Stimulated activated CD4-positive, alpha-beta T cell treated with anti-CD3 and anti-CD28 coated beads, TNF-alpha, amount 100 ng/mL, for 24 hours (primary cell): ENCODE results near the gene INHA.

ENCODE experiments used
- DNase-seq, 3 experiments: peaks; one replicate each; pipeline ENCODE4 v3.0.0-alpha.2; 2020; ENCODE audit warnings: low read depth in 3 of 3

Gene INHA

GRCh38 chr2:219574484-219575311 is 2.6 kb downstream of the INHA start:
- DNase-seq = no peak

- no peak for DNase-seq
Measured at GRCh38 chr2:219575566-219576504, 3.7 kb downstream of the INHA start.

- no peak for DNase-seq
Measured at GRCh38 chr2:219576505-219577388, 4.6 kb downstream of the INHA start.

- no peak for DNase-seq
Measured at GRCh38 chr2:219578811-219579613, 6.9 kb downstream of the INHA start.

- no peak for DNase-seq
Measured at GRCh38 chr2:219581346-219581745, 9.2 kb downstream of the INHA start.

- no peak for DNase-seq
Measured at GRCh38 chr2:219591091-219591490, 19.0 kb downstream of the INHA start.

GRCh38 chr2:219592736-219593135 is 20.6 kb downstream of the INHA start:
- DNase-seq = no peak

- no peak for DNase-seq
Measured at GRCh38 chr2:219593154-219593553, 21.0 kb downstream of the INHA start.

- DNase-seq = no peak
Measured at GRCh38 chr2:219595256-219595655, 23.1 kb downstream of the INHA start.

- DNase-seq = no peak
Measured at GRCh38 chr2:219596954-219597551, 24.9 kb downstream of the INHA start.

GRCh38 chr2:219597552-219598307 is 25.6 kb downstream of the INHA start, which contains the start of gene STK11IP:
TSS of gene STK11IP (plus strand) at chr2:219597857. CDS start at chr2:219598120, 263 bp downstream.
- peak; percentile 80 to 90 (median 90) for DNase-seq

GRCh38 chr2:219598308-219599078 is 26.4 kb downstream of the INHA start:
- no peak for DNase-seq

GRCh38 chr2:219603771-219604170 is 31.7 kb downstream of the INHA start:
- no peak for DNase-seq

- no peak for DNase-seq
Measured at GRCh38 chr2:219605607-219605954, 33.5 kb downstream of the INHA start.

- DNase-seq = no peak
Measured at GRCh38 chr2:219607931-219608330, 35.8 kb downstream of the INHA start.

- no peak for DNase-seq
Measured at GRCh38 chr2:219608399-219608964, 36.4 kb downstream of the INHA start.

GRCh38 chr2:219609149-219609750 is 37.1 kb downstream of the INHA start:
- DNase-seq = no peak

GRCh38 chr2:219611306-219611705 is 39.2 kb downstream of the INHA start:
- DNase-seq = no peak
